Measurements from ENCODE around the gene JMJD6.
"Not testable (repeated sequence)": the region's sequence is repeated elsewhere in the genome, so short reads cannot be mapped to it uniquely, and the experiment has no call there.

JMJD6 gene

GRCh38 chr17:76726231-76726775 lies at the start of gene JMJD6:
JMJD6 (minus strand) TSS chr17:76726606; CDS start chr17:76726475, 131 bp downstream.
- Histone ChIP-seq H3K36me3 (replicated peaks) (peaks cover 54% of the 10 kb centered on the region), H3K4me3 (peak within 1 kb of the TSS; percentile 99), H3K4me1 (peaks cover 8% of the 10 kb centered on the region; the same call in 1 of the 2 replicates), H3K9me3 (no peaks in the 10 kb centered on the region), H3K27me3 (ENCODE audit: low read depth) (no peaks in the 10 kb centered on the region)
- DNase-seq (ENCODE audit: low spot score in 2 of 2) = peak; percentile 97 to 98
- in situ Hi-C loops (cut with MboI; ENCODE audit: low sequenced_read_pairs) = no loop called here

GRCh38 chr17:76775021-76775600 lies 48.7 kb upstream of the JMJD6 start:
- H3K4me1 ChIP-seq = peaks cover 8% of the 10 kb centered on the region
- H3K36me3 ChIP-seq (replicated peaks) = no peaks in the 10 kb centered on the region; the same call in 1 of the 2 replicates
- H3K4me3 ChIP-seq = no peak overlapping the region
- no peak for DNase-seq (ENCODE audit: low spot score in 2 of 2)
- in situ Hi-C loops (cut with MboI; ENCODE audit: low sequenced_read_pairs) = no loop called here
- no peaks in the 10 kb centered on the region for H3K27me3 ChIP-seq (ENCODE audit: low read depth)
- no peaks in the 10 kb centered on the region for H3K9me3 ChIP-seq

GRCh38 chr17:76772842-76773525 lies 46.6 kb upstream of the JMJD6 start:
- in situ Hi-C loops (cut with MboI; ENCODE audit: low sequenced_read_pairs) = no loop called here
- no peak overlapping the region for H3K4me3 ChIP-seq
- peak; percentile 77 to 82 for DNase-seq (ENCODE audit: low spot score in 2 of 2)

GRCh38 chr17:76758570-76758969 lies 32.2 kb upstream of the JMJD6 start:
- H3K9me3 ChIP-seq = no peaks in the 10 kb centered on the region
- DNase-seq (ENCODE audit: low spot score in 2 of 2) = no peak
- no peaks in the 10 kb centered on the region; the same call in 1 of the 2 replicates for H3K36me3 ChIP-seq (replicated peaks)
- in situ Hi-C loops (cut with MboI; ENCODE audit: low sequenced_read_pairs) = no loop called here
- H3K4me3 ChIP-seq = no peak overlapping the region
- no peaks in the 10 kb centered on the region for H3K27me3 ChIP-seq (ENCODE audit: low read depth)
- H3K4me1 ChIP-seq = peaks cover 4% of the 10 kb centered on the region; the same call in 1 of the 2 replicates

More at GRCh38 chr17:76772842-76773525, 46.6 kb upstream of the JMJD6 start:
- Histone ChIP-seq H3K9me3 (no peaks in the 10 kb centered on the region), H3K36me3 (replicated peaks) (no peaks in the 10 kb centered on the region; the same call in 1 of the 2 replicates), H3K27me3 (ENCODE audit: low read depth) (no peaks in the 10 kb centered on the region), H3K4me1 (peaks cover 8% of the 10 kb centered on the region)

GRCh38 chr17:76757256-76757655 lies 30.9 kb upstream of the JMJD6 start:
- DNase-seq (ENCODE audit: low spot score in 2 of 2) = no peak
- in situ Hi-C loops (cut with MboI; ENCODE audit: low sequenced_read_pairs) = no loop called here

GRCh38 chr17:76755285-76755684 lies 28.9 kb upstream of the JMJD6 start:
- Histone ChIP-seq H3K27me3 (ENCODE audit: low read depth) (no peaks in the 10 kb centered on the region), H3K4me1 (no peaks in the 10 kb centered on the region), H3K36me3 (replicated peaks) (no peaks in the 10 kb centered on the region; the same call in 1 of the 2 replicates), H3K9me3 (no peaks in the 10 kb centered on the region), H3K4me3 (no peak overlapping the region)
- in situ Hi-C loops (cut with MboI; ENCODE audit: low sequenced_read_pairs) = no loop called here
- DNase-seq (ENCODE audit: low spot score in 2 of 2) = no peak

More at GRCh38 chr17:76757256-76757655, 30.9 kb upstream of the JMJD6 start:
- H3K4me3 ChIP-seq = no peak overlapping the region
- H3K36me3 ChIP-seq (replicated peaks) = no peaks in the 10 kb centered on the region; the same call in 1 of the 2 replicates
- H3K27me3 ChIP-seq (ENCODE audit: low read depth) = no peaks in the 10 kb centered on the region
- H3K9me3 ChIP-seq = no peaks in the 10 kb centered on the region
- peaks cover 4% of the 10 kb centered on the region; the same call in 1 of the 2 replicates for H3K4me1 ChIP-seq

- no peak for DNase-seq (ENCODE audit: low spot score in 2 of 2)
- no peaks in the 10 kb centered on the region for H3K9me3 ChIP-seq
- no peaks in the 10 kb centered on the region; the same call in 1 of the 2 replicates for H3K4me1 ChIP-seq
- no peaks in the 10 kb centered on the region; the same call in 1 of the 2 replicates for H3K36me3 ChIP-seq (replicated peaks)
- no peaks in the 10 kb centered on the region for H3K27me3 ChIP-seq (ENCODE audit: low read depth)
- no peak overlapping the region for H3K4me3 ChIP-seq
- in situ Hi-C loops (cut with MboI; ENCODE audit: low sequenced_read_pairs) = no loop called here
These were observed 26.9 kb upstream of the JMJD6 start for GRCh38 chr17:76753061-76753961.

GRCh38 chr17:76752006-76752405 lies 25.6 kb upstream of the JMJD6 start:
- no peaks in the 10 kb centered on the region for H3K27me3 ChIP-seq (ENCODE audit: low read depth)
- in situ Hi-C loops (cut with MboI; ENCODE audit: low sequenced_read_pairs) = no loop called here
- H3K4me3 ChIP-seq = no peak overlapping the region
- DNase-seq (ENCODE audit: low spot score in 2 of 2) = no peak
- no peaks in the 10 kb centered on the region for H3K9me3 ChIP-seq
- no peaks in the 10 kb centered on the region; the same call in 1 of the 2 replicates for H3K36me3 ChIP-seq (replicated peaks)
- H3K4me1 ChIP-seq = no peaks in the 10 kb centered on the region; the same call in 1 of the 2 replicates

GRCh38 chr17:76751416-76751993 lies 25.1 kb upstream of the JMJD6 start:
- in situ Hi-C loops (cut with MboI; ENCODE audit: low sequenced_read_pairs) = no loop called here
- Histone ChIP-seq H3K9me3 (no peaks in the 10 kb centered on the region), H3K36me3 (replicated peaks) (peaks cover 2% of the 10 kb centered on the region; the same call in 1 of the 2 replicates), H3K27me3 (ENCODE audit: low read depth) (no peaks in the 10 kb centered on the region), H3K4me1 (no peaks in the 10 kb centered on the region; the same call in 1 of the 2 replicates), H3K4me3 (no peak overlapping the region)
- DNase-seq (ENCODE audit: low spot score in 2 of 2) = no peak

- no peaks in the 10 kb centered on the region; the same call in 1 of the 2 replicates for H3K4me1 ChIP-seq
- peaks cover 26% of the 10 kb centered on the region for H3K36me3 ChIP-seq (replicated peaks)
- no peak for DNase-seq (ENCODE audit: low spot score in 2 of 2)
- H3K9me3 ChIP-seq = no peaks in the 10 kb centered on the region
- in situ Hi-C loops (cut with MboI; ENCODE audit: low sequenced_read_pairs) = no loop called here
- no peak overlapping the region for H3K4me3 ChIP-seq
- no peaks in the 10 kb centered on the region for H3K27me3 ChIP-seq (ENCODE audit: low read depth)
These were observed 22.3 kb upstream of the JMJD6 start for GRCh38 chr17:76748657-76749056.

GRCh38 chr17:76747716-76748363 lies 21.4 kb upstream of the JMJD6 start:
- in situ Hi-C loops (cut with MboI; ENCODE audit: low sequenced_read_pairs) = no loop called here
- no peaks in the 10 kb centered on the region; the same call in 1 of the 2 replicates for H3K4me1 ChIP-seq
- H3K9me3 ChIP-seq = no peaks in the 10 kb centered on the region
- DNase-seq (ENCODE audit: low spot score in 2 of 2) = no peak
- H3K36me3 ChIP-seq (replicated peaks) = peaks cover 26% of the 10 kb centered on the region
- H3K4me3 ChIP-seq = no peak overlapping the region
- H3K27me3 ChIP-seq (ENCODE audit: low read depth) = no peaks in the 10 kb centered on the region

- H3K27me3 ChIP-seq (ENCODE audit: low read depth); in situ Hi-C loops (cut with MboI; ENCODE audit: low sequenced_read_pairs); H3K4me1 ChIP-seq; H3K9me3 ChIP-seq; DNase-seq (ENCODE audit: low spot score in 2 of 2); H3K4me3 ChIP-seq: not testable (repeated sequence)
- peaks cover 32% of the 10 kb centered on the region for H3K36me3 ChIP-seq (replicated peaks)
These were observed 19.4 kb upstream of the JMJD6 start for GRCh38 chr17:76745785-76746184.
